H1 (cell line): Measurements from ENCODE around the gene MYO9A. TPM values are rescaled to one million over a fixed set of nuclear protein-coding genes. Genes with fewer than 3 reads are reported as not detected.

Experiments used
- CHD7 ChIP-seq: fragments of 300-600 bp; sonication (generic); IDR thresholded peaks from 2 replicates; pipeline ENCODE4 v1.7.1; 2012; ENCODE audit warnings: low read length, moderate library complexity, mild to moderate bottlenecking, inconsistent platforms; ENCODE audit not compliant: insufficient replicate concordance
- EP300 ChIP-seq, 2 experiments: IDR thresholded peaks; 1 replicate in 1 of 2; 2 replicates in 1 of 2; pipeline ENCODE4 v1.6.1; 2011 to 2012; ENCODE audit warnings: low read depth in 2 of 2, low read length in 2 of 2, mild to moderate bottlenecking in 2 of 2, borderline replicate concordance in 1 of 2, inconsistent platforms in 1 of 2, moderate library complexity in 1 of 2
- NRF1 ChIP-seq: IDR thresholded peaks from 2 replicates; pipeline ENCODE4 v1.6.1; 2011; ENCODE audit warnings: mild to moderate bottlenecking, low read depth, low read length, improper control_type of control experiment
- POU5F1 ChIP-seq: IDR thresholded peaks from 2 replicates; pipeline ENCODE4 v1.6.1; 2011; ENCODE audit warnings: low read depth, mild to moderate bottlenecking, low read length, moderate library complexity
- TAF7 ChIP-seq: optimal IDR thresholded peaks from 2 replicates; pipeline ENCODE3; 2011; ENCODE audit warnings: low read depth, mild to moderate bottlenecking, inconsistent platforms, low read length, moderate library complexity, borderline replicate concordance
- polyA plus RNA-seq, 7 experiments: library from polyadenylated mRNA; depleted of rRNA in 3 of 7; stranded (reverse) in 5 of 7; unstranded in 2 of 7; fragments of >200 nt in 5 of 7; fragments of 200-250 nt in 2 of 7; gene quantifications; 1 replicate in 5 of 7; 2 replicates in 1 of 7; 4 replicates in 1 of 7; pipeline versions ENCODE4 v1.2.1 to v1.2.3, GENCODE V29; 2011 to 2013; ENCODE audit warnings: missing spikeins in 2 of 7, mixed read lengths in 2 of 7
- total RNA-seq: library from RNA; stranded (reverse); fragmentation: NEBNext Ultra II Directional; extraction: Animal tissue kit (Norgen Biotek cat#: 25700); gene quantifications from 2 replicates; pipeline ENCODE4 v1.2.1, GENCODE V29; 2021

The MYO9A gene
- total and polyA plus RNA-seq, 2 of the 8 experiments (the other 6 are each of a cell fraction or from before 2014, with no cell fraction given) = 3.9 to 26.0 TPM

DNA sequence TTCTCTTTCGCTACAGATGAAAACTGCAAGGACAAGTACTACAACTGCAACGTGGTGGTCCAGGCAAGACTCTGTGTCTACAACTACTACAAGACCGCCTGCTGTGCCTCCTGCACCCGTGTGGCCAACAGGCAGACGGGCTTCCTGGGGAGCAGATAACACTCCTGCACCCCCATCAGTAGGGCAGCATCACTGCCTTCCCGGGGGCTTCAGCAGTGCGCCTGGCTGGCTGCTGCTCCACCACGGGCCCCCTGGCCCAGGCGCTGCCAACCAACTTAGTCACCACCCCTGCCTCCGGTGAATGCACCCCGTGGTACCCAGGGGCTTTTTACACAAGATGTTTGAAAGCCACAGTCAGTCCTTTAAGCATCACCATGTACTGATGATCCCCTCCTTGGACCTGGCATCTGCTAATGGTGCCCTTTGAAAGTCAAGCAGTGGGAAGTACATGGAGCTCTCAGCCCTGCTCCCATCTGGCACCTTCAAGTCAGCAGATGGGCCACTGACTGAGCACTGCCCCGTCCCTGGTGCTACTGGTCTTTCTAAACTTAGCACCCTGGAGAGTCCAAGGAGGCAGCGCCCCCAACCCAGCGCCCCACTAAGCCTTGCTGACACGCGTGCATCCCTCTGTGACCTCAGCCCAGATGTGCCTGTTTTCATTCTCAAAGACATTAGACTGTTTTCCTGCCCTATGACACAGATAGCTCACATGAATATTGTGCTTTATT is 340.6 kb downstream of the MYO9A start (continued):
- no peak for TF ChIP-seq EP300 (IDR thresholded peaks at IDR 0.05; ENCODE audit: borderline replicate concordance in 1 of 2, low read depth in 2 of 2, low read length in 2 of 2)
- TF ChIP-seq POU5F1 = no peak
- no peak for TF ChIP-seq TAF7
- no peak for TF ChIP-seq CHD7
- TF ChIP-seq NRF1 = no peak
- TF ChIP-seq, all 59 proteins: peak for 0
